Neural cell (in vitro differentiated cells): ENCODE data around the gene BCAS1.

Experiments used
- CTCF ChIP-seq: fragments of 450-650 bp; IDR thresholded peaks from 2 replicates; pipeline ENCODE4 v1.5.1; 2014; ENCODE audit warnings: antibody characterized with exemption, mild to moderate bottlenecking, moderate library complexity; ENCODE audit not compliant: poor library complexity, severe bottlenecking
- EZH2 ChIP-seq: fragments of 200-600, 300-800 bp; shearing (Covaris generic), sonication (generic); IDR thresholded peaks from 2 replicates; pipeline ENCODE4 v1.6.1; 2014; ENCODE audit warnings: antibody characterized with exemption, low read length, borderline replicate concordance, mild to moderate bottlenecking; ENCODE audit not compliant: insufficient read depth, poor library complexity, severe bottlenecking
- RAD21 ChIP-seq: fragments of 450-650 bp; conservative IDR thresholded peaks from 2 replicates; pipeline ENCODE4 v1.6.1; 2014; ENCODE audit warnings: antibody characterized with exemption, mild to moderate bottlenecking, moderate library complexity
- TAF1 ChIP-seq: IDR thresholded peaks from 2 replicates; pipeline ENCODE4 v1.6.1; 2012; ENCODE audit warnings: low read depth

GRCh38 chr20:54056762-54057639, 13.4 kb downstream of the BCAS1 start:
- no peak for TF ChIP-seq CTCF
- no peak for TF ChIP-seq RAD21
- no peak for TF ChIP-seq EZH2
- no peak for TF ChIP-seq TAF1
